Measurements from ENCODE around the gene ATOX1. TPM values are rescaled to one million over a fixed set of nuclear protein-coding genes. Genes with fewer than 3 reads are reported as not detected.

The ATOX1 gene
- total and polyA plus RNA-seq, 2 of the 8 experiments (the other 6 are each of a cell fraction or from before 2014, with no cell fraction given) = 79.9 to 232 TPM

DNA sequence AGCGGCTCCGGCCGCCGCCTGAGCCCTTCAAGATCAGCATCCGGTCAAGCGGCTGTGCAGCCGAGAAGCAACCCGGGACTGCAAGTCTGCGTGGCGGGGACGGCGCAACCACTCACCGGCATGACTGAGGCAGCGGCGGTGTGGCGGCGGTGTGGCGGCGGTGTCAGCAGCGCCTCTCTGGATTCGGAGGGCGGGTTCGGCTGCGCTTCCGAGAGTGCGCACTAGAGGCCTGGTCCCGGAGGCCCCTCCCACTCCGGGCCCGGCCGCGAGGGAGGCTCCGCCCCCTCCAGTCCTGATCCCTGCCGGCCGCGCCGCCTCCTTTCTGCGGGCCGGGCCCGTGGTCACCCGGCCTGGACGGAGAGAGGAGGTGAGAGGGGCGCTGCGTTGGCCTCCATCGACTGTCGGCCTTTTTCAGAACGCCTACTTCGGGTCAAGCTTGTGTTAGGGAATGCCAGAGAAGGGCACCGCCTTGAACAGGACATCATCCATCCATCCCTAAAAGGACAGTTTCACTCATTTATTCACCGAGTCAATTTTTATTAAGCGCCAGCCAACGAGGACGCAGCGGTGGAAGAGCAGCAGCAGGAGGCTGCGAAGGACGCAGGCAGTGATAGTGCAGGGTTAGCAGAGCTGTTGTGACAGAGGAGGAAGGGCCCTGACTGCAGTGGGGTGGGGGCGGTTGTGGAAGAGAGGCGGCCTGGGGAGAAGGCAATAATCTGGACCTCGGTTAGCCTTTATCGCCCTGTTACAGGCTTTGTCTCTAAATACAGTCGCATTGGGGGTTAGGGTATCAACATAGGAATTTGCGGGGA lies at the start of gene ATOX1 (continued):
- TF ChIP-seq, protein P1, sequence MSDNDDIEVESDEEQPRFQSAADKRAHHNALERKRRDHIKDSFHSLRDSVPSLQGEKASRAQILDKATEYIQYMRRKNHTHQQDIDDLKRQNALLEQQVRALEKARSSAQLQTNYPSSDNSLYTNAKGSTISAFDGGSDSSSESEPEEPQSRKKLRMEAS (IDR thresholded peaks at IDR 0.05) = peak; percentile 12; the same call in 1 of the 2 replicates
- TF ChIP-seq CHD7 (IDR thresholded peaks at IDR 0.05; ENCODE audit: insufficient replicate concordance, low read length) (no peak), SP2 (IDR thresholded peaks at IDR 0.05; ENCODE audit: low read length) (no peak), CTCF (IDR thresholded peaks at IDR 0.05; ENCODE audit: control extremely low read depth in 1 of 3, insufficient read depth in 1 of 3, low read depth in 1 of 3, low read length in 3 of 3) (no peak), JUN (IDR thresholded peaks at IDR 0.05; ENCODE audit: low read depth, low read length) (no peak), KDM5A (IDR thresholded peaks at IDR 0.05; ENCODE audit: low read length) (no peak), BRCA1 (IDR thresholded peaks at IDR 0.05; ENCODE audit: low read depth, low read length) (no peak)

Data from H1 (cell line).